Loucy (cell line): Measurements from ENCODE around the gene NCAPH2.

Experiments used
- EZH2phosphoT487 ChIP-seq: fragments of 200-600 bp; IDR thresholded peaks from 2 replicates; pipeline ENCODE4 v1.6.1; 2018; ENCODE audit warnings: antibody characterized with exemption, mild to moderate bottlenecking, moderate library complexity, borderline replicate concordance
- TF ChIP-seq, protein P1 (sequence below): fragments of 200-600 bp; sonication (generic); conservative IDR thresholded peaks from 2 replicates; pipeline ENCODE4 v1.5.1; 2014; ENCODE audit warnings: mild to moderate bottlenecking, antibody characterized with exemption, low read length

- TF ChIP-seq, protein P1, sequence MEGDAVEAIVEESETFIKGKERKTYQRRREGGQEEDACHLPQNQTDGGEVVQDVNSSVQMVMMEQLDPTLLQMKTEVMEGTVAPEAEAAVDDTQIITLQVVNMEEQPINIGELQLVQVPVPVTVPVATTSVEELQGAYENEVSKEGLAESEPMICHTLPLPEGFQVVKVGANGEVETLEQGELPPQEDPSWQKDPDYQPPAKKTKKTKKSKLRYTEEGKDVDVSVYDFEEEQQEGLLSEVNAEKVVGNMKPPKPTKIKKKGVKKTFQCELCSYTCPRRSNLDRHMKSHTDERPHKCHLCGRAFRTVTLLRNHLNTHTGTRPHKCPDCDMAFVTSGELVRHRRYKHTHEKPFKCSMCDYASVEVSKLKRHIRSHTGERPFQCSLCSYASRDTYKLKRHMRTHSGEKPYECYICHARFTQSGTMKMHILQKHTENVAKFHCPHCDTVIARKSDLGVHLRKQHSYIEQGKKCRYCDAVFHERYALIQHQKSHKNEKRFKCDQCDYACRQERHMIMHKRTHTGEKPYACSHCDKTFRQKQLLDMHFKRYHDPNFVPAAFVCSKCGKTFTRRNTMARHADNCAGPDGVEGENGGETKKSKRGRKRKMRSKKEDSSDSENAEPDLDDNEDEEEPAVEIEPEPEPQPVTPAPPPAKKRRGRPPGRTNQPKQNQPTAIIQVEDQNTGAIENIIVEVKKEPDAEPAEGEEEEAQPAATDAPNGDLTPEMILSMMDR, result no peak
- no peak for TF ChIP-seq EZH2phosphoT487
Observed at GRCh38 chr22:50507991-50508884, at the start of gene NCAPH2.
